Esophagus muscularis mucosa (tissue), 3 donors: ENCODE results near the gene GJA4.

Experiments used
- POLR2A ChIP-seq: fragments of 450-650 bp; IDR thresholded peaks from one replicate; pipeline ENCODE4 v1.6.1; 2017; ENCODE audit warnings: antibody characterized with exemption, moderate library complexity, mild to moderate bottlenecking, low read depth
- TF ChIP-seq, protein P1 (sequence below), 3 experiments: fragments of 200-600 bp in 2 of 3; fragments of 450-650 bp in 1 of 3; sonication (generic) in 2 of 3; IDR thresholded peaks; one replicate each; pipeline ENCODE4 v1.5.1; 2017 to 2019; ENCODE audit warnings: antibody characterized with exemption in 3 of 3, mild to moderate bottlenecking in 2 of 3, moderate library complexity in 1 of 3

DNA sequence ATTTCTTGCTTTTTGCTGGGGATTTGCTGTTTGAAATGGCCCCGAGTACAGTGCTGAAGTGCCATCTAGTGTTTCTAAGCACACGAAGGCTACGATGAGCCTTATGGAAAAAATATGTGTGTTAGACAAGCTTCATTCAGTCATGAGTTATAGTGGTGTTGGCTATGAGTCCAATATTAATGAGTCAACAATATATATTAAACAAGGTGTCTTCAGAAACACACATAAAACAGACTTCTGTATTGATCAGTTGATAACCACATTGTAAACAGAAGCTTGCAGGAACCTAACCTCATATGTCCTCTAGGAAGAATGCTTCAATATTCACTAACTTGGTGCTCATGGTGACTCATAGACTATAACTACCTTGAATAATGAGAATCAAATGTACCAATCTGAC is 39.6 kb upstream of the GJA4 start:
- TF ChIP-seq, protein P1, sequence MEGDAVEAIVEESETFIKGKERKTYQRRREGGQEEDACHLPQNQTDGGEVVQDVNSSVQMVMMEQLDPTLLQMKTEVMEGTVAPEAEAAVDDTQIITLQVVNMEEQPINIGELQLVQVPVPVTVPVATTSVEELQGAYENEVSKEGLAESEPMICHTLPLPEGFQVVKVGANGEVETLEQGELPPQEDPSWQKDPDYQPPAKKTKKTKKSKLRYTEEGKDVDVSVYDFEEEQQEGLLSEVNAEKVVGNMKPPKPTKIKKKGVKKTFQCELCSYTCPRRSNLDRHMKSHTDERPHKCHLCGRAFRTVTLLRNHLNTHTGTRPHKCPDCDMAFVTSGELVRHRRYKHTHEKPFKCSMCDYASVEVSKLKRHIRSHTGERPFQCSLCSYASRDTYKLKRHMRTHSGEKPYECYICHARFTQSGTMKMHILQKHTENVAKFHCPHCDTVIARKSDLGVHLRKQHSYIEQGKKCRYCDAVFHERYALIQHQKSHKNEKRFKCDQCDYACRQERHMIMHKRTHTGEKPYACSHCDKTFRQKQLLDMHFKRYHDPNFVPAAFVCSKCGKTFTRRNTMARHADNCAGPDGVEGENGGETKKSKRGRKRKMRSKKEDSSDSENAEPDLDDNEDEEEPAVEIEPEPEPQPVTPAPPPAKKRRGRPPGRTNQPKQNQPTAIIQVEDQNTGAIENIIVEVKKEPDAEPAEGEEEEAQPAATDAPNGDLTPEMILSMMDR (IDR thresholded peaks at IDR 0.05): no peak
- TF ChIP-seq POLR2A: no peak
